Activated CD8-positive, alpha-beta memory T cell treated with anti-CD3 and anti-CD28 coated beads, Interleukin-2, amount 50 U/mL, for 4 hours (primary cell): ENCODE measurements around the gene GCFC2.
A peak's percentile ranks its signal among the peaks of the same experiment; 100 is the strongest.
"Not testable (repeated sequence)": the region's sequence is repeated elsewhere in the genome, so short reads cannot be mapped to it uniquely, and the experiment has no call there.

Experiments used
- DNase-seq: peaks from one replicate; pipeline ENCODE4 v3.0.0-alpha.2; 2020

The GCFC2 gene

GRCh38 chr2:75710577-75711253, at the start of gene GCFC2:
TSS of gene GCFC2 (minus strand) at chr2:75710915. CDS start at chr2:75710855, 60 bp downstream.
- DNase-seq, result peak; percentile 83

GRCh38 chr2:75752828-75753227, 42.1 kb upstream of the GCFC2 start:
- no peak for DNase-seq

- DNase-seq, result no peak
Observed at GRCh38 chr2:75751824-75752468, 41.2 kb upstream of the GCFC2 start.

- DNase-seq, result no peak
Observed at GRCh38 chr2:75751360-75751759, 40.6 kb upstream of the GCFC2 start.

GRCh38 chr2:75737961-75738360, 27.2 kb upstream of the GCFC2 start:
- DNase-seq, result no peak

- no peak for DNase-seq
Observed at GRCh38 chr2:75736276-75736675, 25.6 kb upstream of the GCFC2 start.

GRCh38 chr2:75729861-75730260, 19.1 kb upstream of the GCFC2 start:
- no peak for DNase-seq

- DNase-seq, result no peak
Observed at GRCh38 chr2:75728614-75729419, 18.1 kb upstream of the GCFC2 start.

GRCh38 chr2:75722687-75723086, 12.0 kb upstream of the GCFC2 start:
- DNase-seq, result no peak

GRCh38 chr2:75720525-75720924, 9.8 kb upstream of the GCFC2 start:
- DNase-seq, result no peak

GRCh38 chr2:75719616-75720015, 8.9 kb upstream of the GCFC2 start:
- no peak for DNase-seq

GRCh38 chr2:75716406-75716805, 5.7 kb upstream of the GCFC2 start:
- DNase-seq, result no peak

- DNase-seq, result not testable (repeated sequence)
Observed at GRCh38 chr2:75711590-75711989, 875 bp upstream of the GCFC2 start.

- DNase-seq, result no peak
Observed at GRCh38 chr2:75710220-75710576, 517 bp downstream of the GCFC2 start.

GRCh38 chr2:75709297-75709696, 1.4 kb downstream of the GCFC2 start:
- DNase-seq, result no peak

- DNase-seq, result no peak
Observed at GRCh38 chr2:75707901-75708300, 2.8 kb downstream of the GCFC2 start.

GRCh38 chr2:75705921-75706320, 4.8 kb downstream of the GCFC2 start:
- no peak for DNase-seq

GRCh38 chr2:75703589-75704287, 7.0 kb downstream of the GCFC2 start:
- DNase-seq, result no peak

GRCh38 chr2:75702593-75702992, 8.1 kb downstream of the GCFC2 start:
- DNase-seq, result no peak

GRCh38 chr2:75698918-75699317, 11.8 kb downstream of the GCFC2 start:
- no peak for DNase-seq

GRCh38 chr2:75688196-75688595, 22.5 kb downstream of the GCFC2 start:
- no peak for DNase-seq

- DNase-seq, result not testable (repeated sequence)
Observed at GRCh38 chr2:75683430-75683829, 27.3 kb downstream of the GCFC2 start.

GRCh38 chr2:75680402-75680801, 30.3 kb downstream of the GCFC2 start:
- no peak for DNase-seq
